Testis (tissue), 3 donors: Measurements from ENCODE around the gene AADAT. TPM values are rescaled to one million over a fixed set of nuclear protein-coding genes. Genes with fewer than 3 reads are reported as not detected.
"Not testable (repeated sequence)": the region's sequence is repeated elsewhere in the genome, so short reads cannot be mapped to it uniquely, and the experiment has no call there.

Experiments used
- DNase-seq: peaks from one replicate; pipeline ENCODE4 v3.0.0-alpha.2; 2019
- H3K27ac ChIP-seq, 2 donors: fragments of 200-600 bp; sonication (generic); one replicate each; pipeline ENCODE4 v1.5.1; 2019
- H3K27me3 ChIP-seq: fragments of 200-600 bp; sonication (generic); one replicate; pipeline ENCODE4 v1.5.1; 2019
- H3K36me3 ChIP-seq: fragments of 200-600 bp; sonication (generic); one replicate; pipeline ENCODE4 v1.5.1; 2017; ENCODE audit warnings: low read depth; ENCODE audit errors: missing control alignments
- H3K4me1 ChIP-seq: fragments of 200-600 bp; sonication (generic); one replicate; pipeline ENCODE4 v1.5.1; 2019
- H3K4me3 ChIP-seq, 2 donors: fragments of 200-600 bp; sonication (generic); one replicate each; pipeline ENCODE4 v1.5.1; 2017 to 2019
- H3K9me3 ChIP-seq: fragments of 200-600 bp; sonication (generic); one replicate; pipeline ENCODE4 v1.5.1; 2017
- CTCF ChIP-seq, 3 experiments: fragments of 450-650 bp in 2 of 3; fragments of 200-600 bp in 1 of 3; sonication (generic) in 1 of 3; IDR thresholded peaks; one replicate each; pipeline ENCODE4 v1.5.1; 2016 to 2019; ENCODE audit warnings: antibody characterized with exemption in 3 of 3, mild to moderate bottlenecking in 2 of 3, moderate library complexity in 1 of 3
- POLR2A ChIP-seq: fragments of 450-650 bp; IDR thresholded peaks from one replicate; pipeline ENCODE4 v1.6.1; 2017; ENCODE audit warnings: antibody characterized with exemption, mild to moderate bottlenecking, moderate library complexity
- WGBS, 2 donors: methylation state at CpG; one replicate each; pipeline ENCODE4 v1.1.5; 2018; 5-methylcytosine and 5-hydroxymethylcytosine counted together
- intact Hi-C: fragments of 100-400 bp; cut with DNase I; formaldehyde crosslinking; loops from one replicate; pipeline ENCODE4 v1.15.1; 2023; ENCODE audit warnings: low total_unique reads
- polyA plus RNA-seq: library from polyadenylated mRNA; stranded (reverse); fragments of 350-450 nt; fragmentation: Illumina TruSeq; extraction: RNeasy Lipid Tissue Mini Kit (QIAGEN cat#74804); gene quantifications from one replicate; pipeline ENCODE4 v1.2.3, GENCODE V29; 2014; ENCODE audit warnings: low read depth, low replicate concordance; ENCODE audit not compliant: insufficient read depth
- total RNA-seq, 2 donors: library from RNA; depleted of rRNA; stranded (reverse); fragments of >200 nt; gene quantifications; one replicate each; pipeline ENCODE4 v1.2.3, GENCODE V29; 2016

Gene AADAT
- total and polyA plus RNA-seq, 3 donors from 2014 or later: 9.3 to 29.4 (median 10.7) TPM

GRCh38 chr4:170109586-170110284, 20.0 kb upstream of the AADAT start:
- no peaks in the 10 kb centered on the region for H3K9me3 ChIP-seq
- no peak for DNase-seq
- no peaks in the 10 kb centered on the region for H3K27me3 ChIP-seq
- H3K4me1 ChIP-seq: no peaks in the 10 kb centered on the region
- TF ChIP-seq POLR2A (no peak), CTCF (IDR thresholded peaks at IDR 0.05) (no peak)
- intact Hi-C loops: no loop called here
- H3K4me3 ChIP-seq: no peak overlapping the region
- 60% methylated on average over 6 of the region's 6 CpGs for WGBS, 2 donors
- no peaks in the 10 kb centered on the region for H3K36me3 ChIP-seq
- no peak overlapping the region for H3K27ac ChIP-seq

GRCh38 chr4:170106900-170107299, 17.1 kb upstream of the AADAT start:
- no peaks in the 10 kb centered on the region for H3K9me3 ChIP-seq

GRCh38 chr4:170102426-170102825, 12.7 kb upstream of the AADAT start:
- no peaks in the 10 kb centered on the region for H3K9me3 ChIP-seq
- no peaks in the 10 kb centered on the region for H3K4me1 ChIP-seq
- intact Hi-C loops: no loop called here
- TF ChIP-seq CTCF (IDR thresholded peaks at IDR 0.05) (no peak), POLR2A (no peak)
- DNase-seq: no peak
- H3K4me3 ChIP-seq: no peak overlapping the region
- 77 to 93% methylated on average over 1 of the region's 1 CpG for WGBS, 2 donors
- no peaks in the 10 kb centered on the region for H3K27me3 ChIP-seq
- H3K36me3 ChIP-seq: no peaks in the 10 kb centered on the region
- H3K27ac ChIP-seq: no peak overlapping the region

More at GRCh38 chr4:170106900-170107299, 17.1 kb upstream of the AADAT start:
- Histone ChIP-seq H3K4me1 (no peaks in the 10 kb centered on the region), H3K27me3 (no peaks in the 10 kb centered on the region), H3K4me3 (no peak overlapping the region), H3K36me3 (no peaks in the 10 kb centered on the region), H3K27ac (no peak overlapping the region)
- WGBS, 2 donors: 88 to 89% methylated on average over 4 of the region's 4 CpGs
- DNase-seq: no peak
- intact Hi-C loops: no loop called here
- TF ChIP-seq POLR2A (no peak), CTCF (IDR thresholded peaks at IDR 0.05) (no peak)

GRCh38 chr4:170098171-170098570, 8.4 kb upstream of the AADAT start:
- 94 to 100% methylated on average over 2 of the region's 2 CpGs for WGBS, 2 donors
- H3K36me3 ChIP-seq, H3K4me3 ChIP-seq, DNase-seq, H3K27ac ChIP-seq, H3K4me1 ChIP-seq, H3K27me3 ChIP-seq, intact Hi-C loops, H3K9me3 ChIP-seq: not testable (repeated sequence)

GRCh38 chr4:170097681-170098080, 7.9 kb upstream of the AADAT start:
- no peaks in the 10 kb centered on the region for H3K4me1 ChIP-seq
- intact Hi-C loops: no loop called here
- no peaks in the 10 kb centered on the region for H3K36me3 ChIP-seq
- no peak for DNase-seq
- no peaks in the 10 kb centered on the region for H3K27me3 ChIP-seq
- 100% methylated on average over 4 of the region's 4 CpGs for whole genome bisulfite sequencing, 2 donors
- TF ChIP-seq POLR2A (no peak), CTCF (IDR thresholded peaks at IDR 0.05) (no peak)
- H3K27ac ChIP-seq: no peak overlapping the region
- H3K9me3 ChIP-seq: no peaks in the 10 kb centered on the region
- H3K4me3 ChIP-seq: no peak overlapping the region
